ENCODE data around the gene UTS2R.
"Not testable (repeated sequence)": the region's sequence is repeated elsewhere in the genome, so short reads cannot be mapped to it uniquely, and the experiment has no call there.

UTS2R gene

DNA sequence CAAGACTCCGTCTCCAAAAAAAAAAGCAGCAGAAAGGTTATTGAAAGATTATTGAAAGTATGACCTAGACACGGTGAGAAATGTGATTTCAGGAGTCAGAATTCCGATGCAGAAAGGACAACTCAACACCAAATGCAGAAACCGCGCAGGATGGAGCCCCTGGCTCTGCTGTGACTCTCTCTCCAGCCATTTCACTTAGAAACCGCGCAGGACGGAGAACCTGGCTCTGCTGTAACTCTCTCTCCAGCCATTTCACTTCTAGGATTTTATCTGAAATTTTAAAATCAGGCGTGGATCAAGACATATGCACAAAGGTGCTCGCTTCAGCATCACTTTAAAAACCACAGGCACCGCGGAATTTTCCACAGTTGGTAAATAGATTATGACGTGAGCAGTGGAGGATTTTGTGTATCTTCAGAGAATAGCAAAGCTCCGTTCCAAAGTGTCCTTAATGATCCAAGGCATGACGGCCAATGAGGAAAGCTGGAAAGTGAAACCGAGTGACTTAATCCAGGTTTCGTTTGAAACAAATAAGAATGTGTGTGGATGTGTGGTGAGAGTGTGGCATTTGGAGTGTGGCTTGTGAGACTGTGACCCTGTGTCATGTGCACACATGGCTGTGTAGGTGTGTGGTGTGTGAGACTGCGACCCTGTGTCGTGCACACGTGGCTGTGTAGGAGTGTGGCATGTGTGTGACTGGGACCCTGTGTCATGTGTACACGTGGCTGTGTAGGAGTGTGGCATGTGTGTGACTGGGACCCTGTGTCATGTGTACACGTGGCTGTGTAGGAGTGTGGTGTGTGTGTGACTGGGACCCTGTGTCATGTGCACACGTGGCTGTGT, 9.5 kb downstream of the UTS2R start:
- Histone ChIP-seq H3K36me3 (no peaks in the 10 kb centered on the region), H3K27me3 (peaks cover 0 to 43% of the 10 kb centered on the region in 2 donors), H3K27ac (no peak overlapping the region), H3K9me3 (no peaks in the 10 kb centered on the region), H3K4me3 (no peak overlapping the region), H3K4me1 (peaks cover 0 to 27% (median 22%) of the 10 kb centered on the region in 4 donors)
- intact Hi-C loops (cut with DNase I; ENCODE audit: low total_unique reads), result no loop called here
- DNase-seq, result no peak
- TF ChIP-seq, protein P1, sequence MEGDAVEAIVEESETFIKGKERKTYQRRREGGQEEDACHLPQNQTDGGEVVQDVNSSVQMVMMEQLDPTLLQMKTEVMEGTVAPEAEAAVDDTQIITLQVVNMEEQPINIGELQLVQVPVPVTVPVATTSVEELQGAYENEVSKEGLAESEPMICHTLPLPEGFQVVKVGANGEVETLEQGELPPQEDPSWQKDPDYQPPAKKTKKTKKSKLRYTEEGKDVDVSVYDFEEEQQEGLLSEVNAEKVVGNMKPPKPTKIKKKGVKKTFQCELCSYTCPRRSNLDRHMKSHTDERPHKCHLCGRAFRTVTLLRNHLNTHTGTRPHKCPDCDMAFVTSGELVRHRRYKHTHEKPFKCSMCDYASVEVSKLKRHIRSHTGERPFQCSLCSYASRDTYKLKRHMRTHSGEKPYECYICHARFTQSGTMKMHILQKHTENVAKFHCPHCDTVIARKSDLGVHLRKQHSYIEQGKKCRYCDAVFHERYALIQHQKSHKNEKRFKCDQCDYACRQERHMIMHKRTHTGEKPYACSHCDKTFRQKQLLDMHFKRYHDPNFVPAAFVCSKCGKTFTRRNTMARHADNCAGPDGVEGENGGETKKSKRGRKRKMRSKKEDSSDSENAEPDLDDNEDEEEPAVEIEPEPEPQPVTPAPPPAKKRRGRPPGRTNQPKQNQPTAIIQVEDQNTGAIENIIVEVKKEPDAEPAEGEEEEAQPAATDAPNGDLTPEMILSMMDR (IDR thresholded peaks at IDR 0.05), result no peak

DNA sequence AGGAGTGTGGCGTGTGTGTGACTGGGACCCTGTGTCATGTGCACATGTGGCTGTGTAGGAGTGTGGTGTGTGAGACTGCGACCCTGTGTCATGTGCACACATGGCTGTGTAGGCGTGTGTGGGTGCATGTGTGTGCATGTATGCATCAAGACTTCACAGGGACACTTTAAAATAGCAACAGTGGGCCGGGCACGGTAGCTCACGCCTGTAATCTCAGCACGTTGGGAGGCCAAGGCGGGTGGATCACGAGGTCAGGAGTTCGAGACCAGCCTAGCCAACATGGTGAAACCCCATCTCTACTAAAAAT, 10.1 kb downstream of the UTS2R start:
- H3K36me3 ChIP-seq; DNase-seq; intact Hi-C loops (cut with DNase I; ENCODE audit: low total_unique reads); H3K27ac ChIP-seq; H3K4me3 ChIP-seq; H3K9me3 ChIP-seq: not testable (repeated sequence)
- Histone ChIP-seq H3K4me1 (peaks cover 0 to 33% (median 27%) of the 10 kb centered on the region in 4 donors), H3K27me3 (peaks cover 0 to 42% of the 10 kb centered on the region in 2 donors)

DNA sequence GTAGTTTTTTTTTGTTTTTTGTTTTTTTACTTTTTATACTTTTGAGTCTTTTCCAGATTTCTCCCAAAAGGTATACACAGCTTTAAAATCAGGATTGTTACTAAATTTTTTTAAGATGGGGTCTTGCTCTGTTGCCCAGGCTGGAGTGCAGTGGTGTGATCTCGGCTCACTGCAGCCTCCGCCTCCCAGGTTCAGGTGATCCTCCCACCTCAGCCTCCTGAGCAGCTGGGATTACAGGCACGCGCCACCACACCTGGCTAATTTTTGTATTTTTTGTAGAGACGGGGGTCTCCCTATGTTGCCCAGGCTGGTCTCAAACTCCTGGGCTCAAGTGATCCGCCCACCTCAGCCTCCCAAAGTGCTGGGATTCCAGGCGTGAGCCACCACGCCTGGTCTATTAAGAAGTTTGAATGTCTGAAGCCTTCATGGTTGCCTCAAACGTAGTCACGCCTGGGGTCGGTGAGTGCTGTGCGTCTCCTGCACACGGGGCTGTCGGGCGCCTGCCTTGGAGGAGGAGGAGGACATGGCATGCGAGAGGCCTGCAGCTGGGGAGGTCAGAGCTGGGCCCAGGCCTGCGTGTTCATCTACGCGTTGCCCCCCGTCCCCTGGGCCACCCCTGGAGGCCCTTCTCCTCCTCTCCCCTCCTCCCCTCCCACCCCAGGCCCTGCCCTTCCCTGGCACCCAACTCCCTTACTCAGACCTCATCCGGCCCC, 10.8 kb downstream of the UTS2R start:
- DNase-seq; intact Hi-C loops (cut with DNase I; ENCODE audit: low total_unique reads); H3K4me3 ChIP-seq; H3K27ac ChIP-seq; H3K36me3 ChIP-seq; H3K9me3 ChIP-seq: not testable (repeated sequence)
- Histone ChIP-seq H3K27me3 (peaks cover 0 to 49% of the 10 kb centered on the region in 2 donors), H3K4me1 (peaks cover 0 to 39% (median 30%) of the 10 kb centered on the region in 4 donors)

DNA sequence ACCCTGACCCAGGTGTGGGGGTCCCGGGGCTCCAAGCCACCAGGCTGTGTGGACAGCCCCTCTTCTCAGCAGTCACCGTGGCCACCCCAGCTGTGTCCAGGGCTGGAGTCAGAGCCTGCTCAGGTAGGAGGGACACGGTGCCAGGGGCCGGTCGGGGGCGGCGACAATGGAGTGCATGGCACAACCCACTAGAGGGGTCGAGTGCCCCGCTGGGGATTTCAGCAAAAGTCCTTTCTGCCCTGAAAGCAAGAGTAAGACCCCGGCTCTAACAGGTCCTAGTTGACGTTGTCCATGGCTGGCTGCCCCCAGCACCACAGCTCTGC, 11.3 kb downstream of the UTS2R start:
- H3K36me3 ChIP-seq, result no peaks in the 10 kb centered on the region
- intact Hi-C loops (cut with DNase I; ENCODE audit: low total_unique reads), result no loop called here
- H3K4me1 ChIP-seq, result peaks cover 0 to 40% (median 30%) of the 10 kb centered on the region in 4 donors
- H3K27me3 ChIP-seq, result peaks cover 0 to 48% of the 10 kb centered on the region in 2 donors
- H3K27ac ChIP-seq, result no peak overlapping the region
- H3K4me3 ChIP-seq, result no peak overlapping the region
- DNase-seq, result no peak
- TF ChIP-seq, protein P1 (IDR thresholded peaks at IDR 0.05), result no peak
- H3K9me3 ChIP-seq, result no peaks in the 10 kb centered on the region

DNA sequence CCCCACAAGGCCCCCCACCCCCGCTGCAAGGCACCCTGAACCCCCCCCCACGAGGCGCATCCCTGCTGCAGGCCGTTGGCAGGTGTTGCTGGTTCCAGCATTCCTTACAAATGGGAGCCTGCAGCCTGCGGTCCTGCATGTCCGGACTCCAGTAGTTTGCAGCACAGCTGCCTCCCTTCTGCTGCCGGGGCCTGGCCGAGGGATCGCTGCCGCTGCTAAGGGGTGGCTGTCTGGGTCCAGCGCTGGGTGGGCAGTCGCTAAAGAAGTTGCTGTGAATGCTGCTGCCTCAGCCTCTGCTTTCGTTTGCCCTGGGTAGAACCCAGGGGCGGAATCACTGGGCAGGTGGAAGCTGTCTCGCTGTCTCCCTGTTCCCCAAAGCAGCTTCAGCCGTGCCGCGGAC, 11.8 kb downstream of the UTS2R start:
- peaks cover 0 to 43% of the 10 kb centered on the region in 2 donors for H3K27me3 ChIP-seq
- intact Hi-C loops (cut with DNase I; ENCODE audit: low total_unique reads), result no loop called here
- no peaks in the 10 kb centered on the region for H3K36me3 ChIP-seq
- TF ChIP-seq, protein P1 (IDR thresholded peaks at IDR 0.05), result no peak
- H3K9me3 ChIP-seq, result no peaks in the 10 kb centered on the region
- no peak overlapping the region for H3K27ac ChIP-seq
- DNase-seq, result peak in 1 of 2 donors; percentile 1
- no peak overlapping the region for H3K4me3 ChIP-seq
- H3K4me1 ChIP-seq, result peaks cover 0 to 40% (median 30%) of the 10 kb centered on the region in 4 donors

DNA sequence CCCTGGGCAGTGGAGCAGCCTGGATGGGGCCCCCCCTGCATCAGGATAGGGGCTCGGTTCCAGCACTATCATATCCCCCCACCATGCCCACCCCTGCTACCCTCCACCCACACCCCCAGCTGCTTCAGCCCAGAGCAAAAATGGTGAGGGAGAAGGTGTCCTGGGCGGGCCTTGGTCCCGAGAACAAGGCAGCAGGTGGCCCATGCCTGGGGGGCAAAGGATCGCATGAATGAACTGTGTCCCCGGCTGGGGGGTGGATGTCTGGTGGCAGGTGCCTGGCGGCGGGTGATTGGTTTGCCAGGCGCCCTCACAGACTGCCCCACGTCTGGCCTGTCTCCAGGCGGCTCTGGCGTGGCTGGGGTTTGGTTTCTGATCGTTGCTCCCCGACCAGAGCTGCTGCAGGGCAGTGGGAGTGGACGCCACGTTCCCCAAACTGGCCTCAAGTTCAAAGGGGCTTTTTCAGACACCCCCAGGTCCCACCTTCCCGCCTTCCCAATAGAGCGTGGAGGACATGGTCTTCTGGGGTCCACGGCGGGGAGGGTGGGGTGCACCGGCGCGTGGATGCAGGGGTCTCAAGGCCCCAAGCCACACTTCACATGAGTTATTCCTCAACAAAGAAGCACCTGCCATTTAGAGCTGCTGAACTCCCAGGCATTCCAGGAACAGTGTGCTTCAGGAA, 12.6 kb downstream of the UTS2R start:
- DNase-seq, result no peak
- Histone ChIP-seq H3K4me3 (no peak overlapping the region), H3K27me3 (peaks cover 0 to 37% of the 10 kb centered on the region in 2 donors), H3K27ac (no peak overlapping the region), H3K36me3 (no peaks in the 10 kb centered on the region), H3K4me1 (peaks cover 0 to 40% (median 30%) of the 10 kb centered on the region in 4 donors), H3K9me3 (no peaks in the 10 kb centered on the region)
- intact Hi-C loops (cut with DNase I; ENCODE audit: low total_unique reads), result no loop called here
- TF ChIP-seq, protein P1 (IDR thresholded peaks at IDR 0.05), result no peak
